OCI-LY1 (cell line): Measurements from ENCODE around the gene NR3C1.

Experiments used
- H2AFZ ChIP-seq: fragments of 200-600 bp; sonication (generic), shearing (Covaris generic); 2 replicates; pipeline ENCODE4 v1.6.0; 2014; ENCODE audit warnings: antibody characterized with exemption, mild to moderate bottlenecking, low read length
- H3F3A ChIP-seq: fragments of 200-600 bp; sonication (generic), shearing (Covaris generic); 2 replicates; pipeline ENCODE4 v1.6.0; 2014; ENCODE audit warnings: mild to moderate bottlenecking, antibody characterized with exemption, low read length, moderate library complexity; ENCODE audit not compliant: insufficient read depth
- H3K27ac ChIP-seq: fragments of 200-600 bp; sonication (generic); 2 replicates; pipeline ENCODE4 v1.5.1; 2014; ENCODE audit warnings: low read length, mixed run types, mild to moderate bottlenecking, low read depth; ENCODE audit not compliant: poor library complexity, severe bottlenecking
- H3K27me3 ChIP-seq: fragments of 200-600 bp; sonication (generic); 2 replicates; pipeline ENCODE4 v1.6.0; 2014; ENCODE audit warnings: antibody characterized with exemption, mild to moderate bottlenecking, low read length, moderate library complexity; ENCODE audit not compliant: insufficient read depth
- H3K36me3 ChIP-seq: fragments of 200-600 bp; sonication (generic); 2 replicates; pipeline ENCODE4 v1.6.1; 2014; ENCODE audit warnings: mild to moderate bottlenecking, antibody characterized with exemption, low read length, moderate library complexity, mixed read lengths; ENCODE audit not compliant: insufficient read depth
- H3K4me1 ChIP-seq: fragments of 200-600 bp; sonication (generic); 2 replicates; pipeline ENCODE4 v1.5.1; 2014; ENCODE audit warnings: mild to moderate bottlenecking, low read length, moderate library complexity; ENCODE audit not compliant: insufficient read depth, severe bottlenecking
- H3K4me2 ChIP-seq: fragments of 200-600 bp; sonication (generic), shearing (Covaris generic); 2 replicates; pipeline ENCODE4 v1.6.1; 2014; ENCODE audit warnings: low read length
- H3K4me3 ChIP-seq: fragments of 200-600 bp; sonication (generic); 2 replicates; pipeline ENCODE4 v1.5.1; 2014; ENCODE audit warnings: low read length, low read depth, mild to moderate bottlenecking, mixed read lengths; ENCODE audit not compliant: poor library complexity, severe bottlenecking
- H3K79me2 ChIP-seq: fragments of 200-600 bp; shearing (Covaris generic); 2 replicates; pipeline ENCODE4 v1.6.1; 2016; ENCODE audit warnings: mixed run types, low read length, mixed read lengths; ENCODE audit not compliant: insufficient read depth
- H3K9ac ChIP-seq: fragments of 200-600 bp; sonication (generic), shearing (Covaris generic); 2 replicates; pipeline ENCODE4 v1.6.1; 2014; ENCODE audit warnings: mild to moderate bottlenecking, low read length, mixed read lengths
- H3K9me2 ChIP-seq: fragments of 200-600 bp; sonication (generic), shearing (Covaris generic); 2 replicates; pipeline ENCODE4 v1.6.1; 2014; ENCODE audit warnings: low read depth, mild to moderate bottlenecking, low read length, mixed read lengths
- H3K9me3 ChIP-seq: fragments of 200-600 bp; shearing (Covaris generic); 2 replicates; pipeline ENCODE4 v1.6.1; 2014; ENCODE audit warnings: low read length, mixed read lengths
- H4K20me1 ChIP-seq: fragments of 200-600 bp; sonication (generic), shearing (Covaris generic); 2 replicates; pipeline ENCODE4 v1.6.0; 2016; ENCODE audit warnings: mild to moderate bottlenecking, low read length; ENCODE audit not compliant: insufficient read depth
- CTCF ChIP-seq: fragments of 200-600 bp; sonication (generic), shearing (Covaris generic); IDR thresholded peaks from 2 replicates; pipeline ENCODE4 v1.5.1; 2017; ENCODE audit warnings: mild to moderate bottlenecking, antibody characterized with exemption, low read length, moderate library complexity, mixed read lengths
- EZH2 ChIP-seq: fragments of 200-600 bp; sonication (generic), shearing (Covaris generic); IDR thresholded peaks from 2 replicates; pipeline ENCODE4 v1.8.0; 2017; ENCODE audit warnings: borderline replicate concordance, mixed run types, mild to moderate bottlenecking, antibody characterized with exemption, low read length, moderate library complexity, mixed read lengths

Gene NR3C1

GRCh38 chr5:143233031-143233430 lies 170.5 kb downstream of the NR3C1 start:
- no peak overlapping the region for H3K27ac ChIP-seq

GRCh38 chr5:143231973-143232812 lies 171.3 kb downstream of the NR3C1 start:
- Histone ChIP-seq H3K9me2 (no peaks in the 10 kb centered on the region), H3K4me1 (peaks cover 57% of the 10 kb centered on the region), H4K20me1 (no peaks in the 10 kb centered on the region), H3K36me3 (no peaks in the 10 kb centered on the region), H3K9ac (no peak overlapping the region; the same call in 1 of the 2 replicates), H3K9me3 (no peaks in the 10 kb centered on the region), H3K27ac (peak overlapping the region; percentile 100), H3K79me2 (no peaks in the 10 kb centered on the region), H3K27me3 (no peaks in the 10 kb centered on the region), H3K4me3 (no peak overlapping the region), H3F3A (0 out of 2 replicates have a peak, but pooled peaks cover 7% of the 10 kb centered on the region), H2AFZ (no peak overlapping the region), H3K4me2 (no peak overlapping the region)
- TF ChIP-seq EZH2, result no peak

More at GRCh38 chr5:143233031-143233430, 170.5 kb downstream of the NR3C1 start:
- H3K79me2 ChIP-seq, result no peaks in the 10 kb centered on the region
- no peaks in the 10 kb centered on the region for H4K20me1 ChIP-seq
- H3K9me2 ChIP-seq, result no peaks in the 10 kb centered on the region
- H3K4me2 ChIP-seq, result no peak overlapping the region
- TF ChIP-seq EZH2, result no peak
- TF ChIP-seq CTCF, result no peak
- 0 out of 2 replicates have a peak, but pooled peaks cover 7% of the 10 kb centered on the region for H3F3A ChIP-seq
- H3K9ac ChIP-seq, result no peak overlapping the region
- H3K4me3 ChIP-seq, result no peak overlapping the region
- no peaks in the 10 kb centered on the region for H3K36me3 ChIP-seq
- H2AFZ ChIP-seq, result no peak overlapping the region
- no peaks in the 10 kb centered on the region for H3K9me3 ChIP-seq
- no peaks in the 10 kb centered on the region for H3K27me3 ChIP-seq
- H3K4me1 ChIP-seq, result peaks cover 48% of the 10 kb centered on the region

GRCh38 chr5:143231416-143231815 lies 172.1 kb downstream of the NR3C1 start:
- H3K36me3 ChIP-seq, result no peaks in the 10 kb centered on the region
- H3F3A ChIP-seq, result 0 out of 2 replicates have a peak, but pooled peaks cover 7% of the 10 kb centered on the region
- H3K9me3 ChIP-seq, result no peaks in the 10 kb centered on the region
- peak overlapping the region; percentile 100 for H3K27ac ChIP-seq
- no peaks in the 10 kb centered on the region for H3K27me3 ChIP-seq
- no peaks in the 10 kb centered on the region for H4K20me1 ChIP-seq
- peak overlapping the region; percentile 60; the same call in 1 of the 2 replicates for H3K4me2 ChIP-seq
- TF ChIP-seq EZH2, result no peak
- no peak for TF ChIP-seq CTCF
- no peaks in the 10 kb centered on the region for H3K9me2 ChIP-seq
- no peak overlapping the region for H2AFZ ChIP-seq
- H3K9ac ChIP-seq, result peak overlapping the region; percentile 79; the same call in 1 of the 2 replicates
- no peak overlapping the region for H3K4me3 ChIP-seq
- peaks cover 60% of the 10 kb centered on the region for H3K4me1 ChIP-seq
- H3K79me2 ChIP-seq, result no peaks in the 10 kb centered on the region
